KMS-11 (cell line): ENCODE data around the gene LPP.

Experiments used
- H2AFZ ChIP-seq: fragments of 200-600 bp; sonication (generic); 2 replicates; pipeline ENCODE4 v1.6.1; 2016; ENCODE audit warnings: antibody characterized with exemption, mixed run types, low read depth
- H3K27ac ChIP-seq: fragments of 200-600 bp; sonication (generic); 2 replicates; pipeline ENCODE4 v1.6.1; 2016; ENCODE audit warnings: mild to moderate bottlenecking, mixed run types
- H3K27me3 ChIP-seq: fragments of 200-600 bp; sonication (generic); 2 replicates; pipeline ENCODE4 v1.6.1; 2017; ENCODE audit warnings: mild to moderate bottlenecking, low read depth, mixed run types, moderate library complexity; ENCODE audit not compliant: insufficient read depth
- H3K36me3 ChIP-seq: fragments of 200-600 bp; sonication (generic); 2 replicates; pipeline ENCODE4 v1.6.1; 2017; ENCODE audit warnings: mild to moderate bottlenecking, mixed run types; ENCODE audit not compliant: insufficient read depth
- H3K4me1 ChIP-seq: fragments of 200-600 bp; sonication (generic); 2 replicates; pipeline ENCODE4 v1.6.1; 2016; ENCODE audit warnings: mild to moderate bottlenecking, low read depth, mixed run types; ENCODE audit not compliant: poor library complexity, severe bottlenecking
- H3K4me2 ChIP-seq: fragments of 200-600 bp; sonication (generic); 2 replicates; pipeline ENCODE4 v1.7.0; 2016; ENCODE audit warnings: mild to moderate bottlenecking, mixed run types
- H3K4me3 ChIP-seq: fragments of 200-600 bp; sonication (generic); IDR thresholded peaks from 2 replicates; pipeline ENCODE4 v1.6.1; 2017; ENCODE audit warnings: low read depth, low read length, mixed read lengths; ENCODE audit not compliant: insufficient read depth
- H3K79me2 ChIP-seq: fragments of 200-600 bp; sonication (generic); 2 replicates; pipeline ENCODE4 v1.6.1; 2016; ENCODE audit warnings: low read depth, mixed run types; ENCODE audit not compliant: insufficient read depth
- H3K9ac ChIP-seq: fragments of 200-600 bp; sonication (generic); 2 replicates; pipeline ENCODE4 v1.6.1; 2016; ENCODE audit warnings: mild to moderate bottlenecking, mixed run types
- H4K20me1 ChIP-seq: fragments of 200-600 bp; sonication (generic); 2 replicates; pipeline ENCODE4 v1.6.1; 2016; ENCODE audit warnings: mild to moderate bottlenecking, mixed run types; ENCODE audit not compliant: insufficient read depth
- CTCF ChIP-seq: fragments of 200-600 bp; sonication (generic); conservative IDR thresholded peaks from 2 replicates; pipeline ENCODE4 v1.6.1; 2017; ENCODE audit warnings: low read depth, mild to moderate bottlenecking, antibody characterized with exemption, low read length, moderate library complexity, mixed read lengths

The LPP gene

GRCh38 chr3:188154014-188154808 lies at the start of gene LPP:
Gene LPP, plus strand, starts transcription at chr3:188154157. Its CDS starts 251,964 bp downstream, at chr3:188406121.
- H4K20me1 ChIP-seq = no peaks in the 10 kb centered on the region
- no peaks in the 10 kb centered on the region for H3K79me2 ChIP-seq
- H2AFZ ChIP-seq = peak within 1 kb of the TSS; percentile 96
- H3K36me3 ChIP-seq = no peaks in the 10 kb centered on the region
- H3K27ac ChIP-seq = peak within 1 kb of the TSS; percentile 62
- no peak for TF ChIP-seq CTCF
- H3K27me3 ChIP-seq = no peaks in the 10 kb centered on the region
- H3K4me2 ChIP-seq = peak within 1 kb of the TSS; percentile 81
- H3K9ac ChIP-seq = peak within 1 kb of the TSS; percentile 80
- peaks cover 12% of the 10 kb centered on the region for H3K4me1 ChIP-seq
- peak within 1 kb of the TSS; percentile 82 for H3K4me3 ChIP-seq

GRCh38 chr3:188106006-188106405 lies 48.0 kb upstream of the LPP start:
- Histone ChIP-seq H3K27ac (no peak overlapping the region), H3K79me2 (no peaks in the 10 kb centered on the region), H3K4me1 (no peaks in the 10 kb centered on the region), H3K27me3 (no peaks in the 10 kb centered on the region), H3K4me3 (no peak overlapping the region), H2AFZ (no peak overlapping the region), H3K36me3 (no peaks in the 10 kb centered on the region), H3K9ac (no peak overlapping the region), H4K20me1 (no peaks in the 10 kb centered on the region), H3K4me2 (no peak overlapping the region)
- no peak for TF ChIP-seq CTCF

GRCh38 chr3:188106454-188106853 lies 47.5 kb upstream of the LPP start:
- no peak overlapping the region for H3K4me2 ChIP-seq
- no peaks in the 10 kb centered on the region for H3K4me1 ChIP-seq
- H2AFZ ChIP-seq = no peak overlapping the region
- H3K27me3 ChIP-seq = no peaks in the 10 kb centered on the region
- no peak overlapping the region for H3K9ac ChIP-seq
- TF ChIP-seq CTCF = no peak
- H3K36me3 ChIP-seq = no peaks in the 10 kb centered on the region
- H4K20me1 ChIP-seq = no peaks in the 10 kb centered on the region
- no peak overlapping the region for H3K27ac ChIP-seq
- H3K4me3 ChIP-seq = no peak overlapping the region
- H3K79me2 ChIP-seq = no peaks in the 10 kb centered on the region

- Histone ChIP-seq H2AFZ (no peak overlapping the region), H3K9ac (no peak overlapping the region), H3K4me2 (no peak overlapping the region), H4K20me1 (no peaks in the 10 kb centered on the region), H3K79me2 (no peaks in the 10 kb centered on the region), H3K4me1 (no peaks in the 10 kb centered on the region), H3K27ac (no peak overlapping the region), H3K36me3 (no peaks in the 10 kb centered on the region), H3K4me3 (no peak overlapping the region), H3K27me3 (no peaks in the 10 kb centered on the region)
- no peak for TF ChIP-seq CTCF
Measured at GRCh38 chr3:188106887-188107830, 46.8 kb upstream of the LPP start.
